ENCODE measurements around the gene SLC26A9. TPM values are rescaled to one million over a fixed set of nuclear protein-coding genes. Genes with fewer than 3 reads are reported as not detected.

Gene SLC26A9
- total and polyA plus RNA-seq, 2 donors (not counting 3 experiments of a cell fraction or from before 2014, with no cell fraction given): 0.10 to 0.20 TPM

DNA sequence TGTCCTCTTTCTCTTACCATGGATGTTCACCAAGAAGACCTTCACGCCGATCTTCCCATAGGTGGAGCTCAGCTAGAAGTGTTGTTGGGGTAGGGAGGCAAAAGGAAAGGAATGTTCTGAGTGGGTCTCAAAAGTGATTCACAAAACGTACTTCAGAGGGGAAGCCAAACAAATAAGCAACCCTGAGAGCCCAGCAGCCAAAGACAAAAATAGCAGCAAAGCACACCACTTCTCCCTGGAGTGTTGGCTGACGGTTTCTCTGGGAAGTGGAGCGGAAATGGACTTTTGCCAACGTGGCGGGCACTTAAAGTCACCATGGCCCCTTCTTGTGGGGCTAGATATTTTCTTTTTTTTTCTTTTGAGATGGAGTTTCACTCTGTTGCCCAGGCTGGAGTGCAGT, 23.1 kb downstream of the SLC26A9 start:
- Histone ChIP-seq H3K4me1 (ENCODE audit: control insufficient read depth, extremely low read depth, insufficient read depth, low read length) (no peaks in the 10 kb centered on the region), H4K20me1 (replicated peaks; ENCODE audit: control insufficient read depth, extremely low read depth, insufficient read depth, low read length) (no peaks in the 10 kb centered on the region), H3K9ac (replicated peaks; ENCODE audit: extremely low read depth, insufficient read depth, low read length) (no peak overlapping the region), H2AFZ (ENCODE audit: low read depth, low read length) (no peak overlapping the region), H3K9me3 (replicated peaks; ENCODE audit: control insufficient read depth, insufficient read depth, low read length) (no peaks in the 10 kb centered on the region), H3K36me3 (ENCODE audit: control insufficient read depth in 2 of 2, extremely low read depth in 1 of 2, insufficient read depth in 2 of 2, low read length in 2 of 2) (no peaks in the 10 kb centered on the region), H3K27ac (ENCODE audit: insufficient read depth, low read depth, low read length) (no peak overlapping the region), H3K9me1 (replicated peaks; ENCODE audit: control insufficient read depth, extremely low read depth, insufficient read depth, low read length) (no peaks in the 10 kb centered on the region), H3K4me3 (replicated peaks in 1 of 3; ENCODE audit: insufficient read depth in 1 of 3, low read depth in 1 of 3, low read length in 3 of 3) (no peak overlapping the region), H3K79me2 (ENCODE audit: control insufficient read depth, insufficient read depth, low read length) (no peaks in the 10 kb centered on the region), H3K4me2 (ENCODE audit: insufficient read depth, low read length) (no peak overlapping the region), H3K27me3 (ENCODE audit: control insufficient read depth in 2 of 2, insufficient read depth in 2 of 2, low read length in 2 of 2) (no peaks in the 10 kb centered on the region)
- intact Hi-C loops (cut with micrococcal nuclease) (no loop called here), dilution Hi-C loops (cut with MboI; ENCODE audit: extremely low pct_ligation_motif_present, low sequenced_read_pairs) (no loop called here)
- TF ChIP-seq GATA2 (IDR thresholded peaks at IDR 0.05; ENCODE audit: insufficient read depth, insufficient read length, low read depth, low read length): no peak
- TF ChIP-seq, protein P1, sequence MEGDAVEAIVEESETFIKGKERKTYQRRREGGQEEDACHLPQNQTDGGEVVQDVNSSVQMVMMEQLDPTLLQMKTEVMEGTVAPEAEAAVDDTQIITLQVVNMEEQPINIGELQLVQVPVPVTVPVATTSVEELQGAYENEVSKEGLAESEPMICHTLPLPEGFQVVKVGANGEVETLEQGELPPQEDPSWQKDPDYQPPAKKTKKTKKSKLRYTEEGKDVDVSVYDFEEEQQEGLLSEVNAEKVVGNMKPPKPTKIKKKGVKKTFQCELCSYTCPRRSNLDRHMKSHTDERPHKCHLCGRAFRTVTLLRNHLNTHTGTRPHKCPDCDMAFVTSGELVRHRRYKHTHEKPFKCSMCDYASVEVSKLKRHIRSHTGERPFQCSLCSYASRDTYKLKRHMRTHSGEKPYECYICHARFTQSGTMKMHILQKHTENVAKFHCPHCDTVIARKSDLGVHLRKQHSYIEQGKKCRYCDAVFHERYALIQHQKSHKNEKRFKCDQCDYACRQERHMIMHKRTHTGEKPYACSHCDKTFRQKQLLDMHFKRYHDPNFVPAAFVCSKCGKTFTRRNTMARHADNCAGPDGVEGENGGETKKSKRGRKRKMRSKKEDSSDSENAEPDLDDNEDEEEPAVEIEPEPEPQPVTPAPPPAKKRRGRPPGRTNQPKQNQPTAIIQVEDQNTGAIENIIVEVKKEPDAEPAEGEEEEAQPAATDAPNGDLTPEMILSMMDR (IDR thresholded peaks at IDR 0.05; ENCODE audit: extremely low read depth in 1 of 2, insufficient read depth in 1 of 2, low read depth in 1 of 2, low read length in 2 of 2): no peak
- TF ChIP-seq MYC (IDR thresholded peaks at IDR 0.05; ENCODE audit: low read depth, low read length): no peak
- TF ChIP-seq, protein P2, sequence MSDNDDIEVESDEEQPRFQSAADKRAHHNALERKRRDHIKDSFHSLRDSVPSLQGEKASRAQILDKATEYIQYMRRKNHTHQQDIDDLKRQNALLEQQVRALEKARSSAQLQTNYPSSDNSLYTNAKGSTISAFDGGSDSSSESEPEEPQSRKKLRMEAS (IDR thresholded peaks at IDR 0.05; ENCODE audit: insufficient read depth, insufficient read length): no peak
- TF ChIP-seq POLR2A (IDR thresholded peaks at IDR 0.05; ENCODE audit: low read depth, low read length): no peak
- no peak for TF ChIP-seq EZH2 (IDR thresholded peaks at IDR 0.05; ENCODE audit: borderline replicate concordance, low read depth, low read length, severe bottlenecking)
- POLR2A ChIA-PET: interaction anchor here (1.4 kb wide), 1 partner anchor 57 kb away, joined by 4 read pairs; no protein-coding TSS in a partner anchor
- CTCF ChIA-PET: interaction anchor here (0.8 to 27.5 kb wide), 7 partner anchors 27 to 261 kb away, joined by 3 to 1606 read pairs (median 47); no protein-coding TSS in a partner anchor
- BruUV-seq (replicated peaks): no TSS peak
- FAIRE-seq (no peak), DNase-seq (ENCODE audit: low read depth, low spot score) (peak; percentile 12)
